Activated naive CD4-positive, alpha-beta T cell treated with anti-CD3 and anti-CD28 coated beads, Interleukin-2, amount 50 U/mL, for 72 hours (primary cell): Measurements from ENCODE around the gene CDKAL1. TPM values are rescaled to one million over a fixed set of nuclear protein-coding genes. Genes with fewer than 3 reads are reported as not detected.
A peak's percentile ranks its signal among the peaks of the same experiment; 100 is the strongest.

ENCODE experiments used
- ATAC-seq, 2 donors: fragments of 150-1000 bp; cut with Tn5 transposase; 2 replicates each; pipeline ENCODE4 v1.10.0; 2021; ENCODE audit warnings: mild to moderate bottlenecking in 2 of 2, moderate library complexity in 2 of 2
- DNase-seq, 2 donors: peaks; one replicate each; pipeline ENCODE4 v3.0.0; 2021 to 2022; ENCODE audit warnings: low spot score in 2 of 2
- H3K27ac Mint-ChIP-seq, 2 donors: one replicate each; pipeline ENCODE4 v1.8.0; 2022; ENCODE audit warnings: mild to moderate bottlenecking in 2 of 2, mixed read lengths in 2 of 2
- H3K36me3 Mint-ChIP-seq, 2 donors: one replicate each; pipeline ENCODE4 v1.8.0; 2022; ENCODE audit warnings: mixed read lengths in 2 of 2
- H3K9me3 Mint-ChIP-seq, 2 donors: one replicate each; pipeline ENCODE4 v1.8.0; 2022; ENCODE audit warnings: mixed read lengths in 2 of 2
- total RNA-seq, 2 donors: library from RNA; stranded (reverse); gene quantifications; one replicate each; pipeline ENCODE4 v1.2.3, GENCODE V29; 2022

CDKAL1 gene
- total RNA-seq, 2 donors from 2014 or later = 24.5 to 30.3 TPM

DNA sequence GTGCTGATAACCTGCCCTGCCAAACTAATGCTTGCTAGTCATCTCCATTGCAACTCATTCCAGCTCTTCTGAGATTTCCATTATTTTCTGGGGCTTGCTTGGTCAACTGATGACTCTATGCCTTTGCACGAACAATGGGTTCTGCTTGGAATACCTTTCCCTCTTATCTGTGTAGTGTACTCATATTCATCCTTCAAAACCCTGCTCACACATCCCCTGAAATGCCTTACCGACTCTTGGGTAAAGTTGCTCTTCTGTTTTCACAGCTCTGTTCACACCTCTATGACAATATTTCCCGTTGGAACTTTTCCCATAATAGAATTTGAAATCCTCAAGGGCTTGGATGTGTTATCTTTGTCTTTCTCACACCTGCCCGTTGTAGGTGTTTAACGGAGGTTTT, 728.2 kb downstream of the CDKAL1 start:
- Mint-ChIP-seq H3K36me3 (no peaks in the 10 kb centered on the region), H3K27ac (no peak overlapping the region), H3K9me3 (peaks cover 3 to 4% of the 10 kb centered on the region in 2 donors)
- ATAC-seq (no peak), DNase-seq (no peak)

DNA sequence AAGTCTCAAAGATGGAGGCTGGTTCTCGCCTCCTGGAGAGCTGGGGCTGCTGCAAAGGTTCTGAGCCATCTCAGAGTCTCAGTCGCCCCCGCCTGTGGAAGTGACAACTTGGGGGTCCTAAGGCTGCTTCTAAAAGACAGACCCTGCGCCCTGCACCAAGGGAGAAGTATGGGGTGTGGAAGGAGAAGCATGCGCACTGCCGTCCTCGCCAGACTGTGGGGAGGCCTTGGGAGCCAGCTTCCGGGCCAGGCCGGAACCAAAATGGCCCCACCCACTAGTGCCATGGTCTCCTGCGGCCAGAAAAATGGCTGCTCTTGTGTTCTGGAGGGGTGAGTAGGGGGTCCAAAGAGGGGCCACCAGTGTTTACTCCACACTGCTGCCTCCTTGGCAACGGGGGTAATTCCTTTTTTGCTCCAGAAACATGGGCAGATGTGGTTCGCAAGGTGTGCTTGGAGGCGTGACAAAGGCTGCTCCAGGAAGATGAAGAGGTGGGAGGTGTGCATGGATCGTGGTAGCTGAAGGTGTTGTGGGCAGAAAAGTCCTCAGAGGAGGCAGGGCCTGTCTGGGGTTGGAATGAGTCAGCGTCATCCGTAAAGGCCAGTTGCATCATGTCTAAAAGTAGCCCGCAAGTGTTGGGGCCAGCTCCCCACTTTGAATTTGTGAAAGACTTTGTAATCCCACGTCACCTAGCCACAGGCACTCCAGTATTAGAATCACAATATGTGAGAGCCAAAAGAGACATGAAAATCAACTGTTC, 729.5 kb downstream of the CDKAL1 start:
- DNase-seq (no peak), ATAC-seq (no peak)
- Mint-ChIP-seq H3K9me3 (peaks cover 3 to 4% of the 10 kb centered on the region in 2 donors), H3K36me3 (no peaks in the 10 kb centered on the region), H3K27ac (no peak overlapping the region)

DNA sequence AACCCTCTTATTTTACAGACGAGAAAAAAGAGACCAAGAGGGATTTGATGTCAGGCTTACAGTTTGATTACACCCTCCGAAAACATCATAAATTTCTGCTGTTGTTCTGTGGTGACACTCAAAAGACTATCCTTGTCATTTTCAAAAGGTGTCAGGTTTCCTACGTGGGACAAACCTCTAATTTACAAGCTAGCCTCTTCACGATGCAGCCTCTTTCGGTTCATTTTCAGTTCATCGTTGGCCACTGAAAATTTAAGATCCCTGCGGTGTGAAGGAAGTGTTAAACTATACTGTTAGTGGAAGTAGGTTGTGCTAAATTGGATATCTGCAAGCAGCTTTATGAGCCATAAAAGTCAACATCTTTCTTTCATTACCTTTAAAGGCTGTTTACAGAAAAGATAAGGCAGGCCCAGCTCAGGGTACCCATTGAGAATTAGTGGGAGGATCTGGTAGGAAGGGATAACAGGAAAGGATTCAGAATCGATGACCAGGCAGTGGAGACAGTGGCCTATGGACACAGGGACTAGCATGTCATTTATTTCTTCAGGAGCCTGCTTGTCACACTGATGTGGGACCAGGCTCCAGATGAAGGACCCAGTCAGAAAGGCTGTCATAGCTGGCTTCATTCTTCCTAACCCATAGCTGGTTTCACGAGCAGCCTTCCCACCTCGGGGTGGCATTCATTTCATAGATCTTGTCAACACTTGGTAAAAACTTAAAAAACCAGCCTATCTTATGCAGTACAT, 730.2 kb downstream of the CDKAL1 start:
- peak in 1 of 2 donors; percentile 3 for ATAC-seq
- no peak for DNase-seq
- H3K9me3 Mint-ChIP-seq = peaks cover 3 to 4% of the 10 kb centered on the region in 2 donors
- no peaks in the 10 kb centered on the region for H3K36me3 Mint-ChIP-seq
- H3K27ac Mint-ChIP-seq = peak overlapping the region in 1 of 2 donors; percentile 44

DNA sequence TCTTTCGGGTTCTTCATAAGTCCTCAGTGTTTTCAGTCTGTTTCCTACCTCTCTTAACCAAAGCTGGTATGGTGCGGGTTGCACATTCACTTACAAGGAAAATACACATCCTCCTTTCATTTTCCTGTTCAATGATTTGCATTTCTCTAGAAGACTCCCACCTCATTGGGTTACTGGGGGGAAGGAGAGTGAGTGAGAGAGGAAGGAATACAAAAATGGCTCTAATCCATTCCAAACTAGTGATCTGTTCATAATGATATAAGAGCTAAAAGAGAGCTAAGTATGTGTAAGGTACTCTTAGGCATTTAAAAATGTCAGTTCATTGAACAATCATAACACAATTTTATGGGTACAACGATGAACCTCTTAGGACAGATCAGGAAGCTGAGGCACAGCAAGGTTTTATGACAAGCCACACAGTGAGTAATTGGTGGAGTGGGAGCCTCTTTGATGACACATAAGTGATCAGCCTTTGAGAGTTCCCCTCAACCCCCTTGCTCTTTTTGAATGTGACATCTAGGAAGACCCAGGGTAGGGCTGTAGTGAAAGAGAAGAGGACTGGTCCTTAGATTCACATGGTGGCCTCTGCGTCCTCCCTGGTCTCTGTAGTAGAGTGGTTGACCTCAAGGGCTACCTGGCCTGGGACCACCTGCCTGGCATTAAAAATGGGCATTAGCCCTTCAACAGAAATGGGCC, 730.9 kb downstream of the CDKAL1 start:
- ATAC-seq (peak; percentile 97 to 98), DNase-seq (peak in 1 of 2 donors; percentile 22)
- peaks cover 3 to 4% of the 10 kb centered on the region in 2 donors for H3K9me3 Mint-ChIP-seq
- H3K27ac Mint-ChIP-seq = peak overlapping the region in 1 of 2 donors; percentile 44
- H3K36me3 Mint-ChIP-seq = no peaks in the 10 kb centered on the region

DNA sequence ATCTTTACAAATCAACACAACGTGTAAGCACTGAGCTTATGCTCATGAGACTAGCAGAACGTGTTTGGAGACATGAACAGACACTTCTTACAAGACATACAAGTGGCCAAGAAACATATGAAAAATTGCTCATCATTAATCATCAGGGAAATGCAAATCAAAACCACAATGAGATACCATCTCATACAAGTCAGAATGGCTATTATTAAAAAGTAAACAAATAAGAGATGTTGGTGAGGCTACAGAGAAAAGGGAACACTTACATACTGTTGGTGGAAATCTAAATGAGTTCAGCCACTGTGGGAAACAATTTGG, 731.4 kb downstream of the CDKAL1 start:
- ATAC-seq = no peak
- Mint-ChIP-seq H3K27ac (peak overlapping the region in 1 of 2 donors; percentile 44), H3K9me3 (peaks cover 3 to 4% of the 10 kb centered on the region in 2 donors), H3K36me3 (no peaks in the 10 kb centered on the region)
- DNase-seq = no peak

DNA sequence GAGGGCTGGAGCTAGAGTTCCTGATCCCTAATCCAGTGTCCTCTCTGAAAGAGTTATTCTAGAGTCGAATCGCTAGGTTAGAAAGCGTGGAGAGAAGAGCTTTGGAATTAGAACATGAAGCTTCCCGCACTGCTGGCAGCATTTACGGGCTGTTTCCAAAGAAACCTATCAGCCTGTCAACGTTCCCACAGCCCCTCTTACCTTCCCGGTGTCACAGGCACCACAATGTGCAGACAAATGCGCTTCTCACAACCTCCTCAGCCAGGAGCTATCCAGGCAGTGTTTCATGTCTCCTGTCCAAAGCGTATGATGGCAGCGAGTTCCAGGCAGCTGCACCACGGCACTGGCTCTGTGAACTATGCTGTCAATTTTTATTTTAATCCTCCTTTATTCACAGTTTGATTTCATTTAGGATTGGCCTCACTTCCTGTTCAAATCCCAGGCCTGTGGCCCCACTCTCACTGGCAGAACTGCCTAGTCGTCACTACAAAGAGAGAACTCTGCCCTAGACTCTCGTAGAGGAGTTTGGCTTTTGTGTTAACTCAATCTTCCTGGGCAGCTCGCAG, 736.5 kb downstream of the CDKAL1 start:
- ATAC-seq (no peak), DNase-seq (no peak)
- no peaks in the 10 kb centered on the region for H3K36me3 Mint-ChIP-seq
- H3K9me3 Mint-ChIP-seq = peaks cover 3 to 9% of the 10 kb centered on the region in 2 donors
- no peak overlapping the region for H3K27ac Mint-ChIP-seq

DNA sequence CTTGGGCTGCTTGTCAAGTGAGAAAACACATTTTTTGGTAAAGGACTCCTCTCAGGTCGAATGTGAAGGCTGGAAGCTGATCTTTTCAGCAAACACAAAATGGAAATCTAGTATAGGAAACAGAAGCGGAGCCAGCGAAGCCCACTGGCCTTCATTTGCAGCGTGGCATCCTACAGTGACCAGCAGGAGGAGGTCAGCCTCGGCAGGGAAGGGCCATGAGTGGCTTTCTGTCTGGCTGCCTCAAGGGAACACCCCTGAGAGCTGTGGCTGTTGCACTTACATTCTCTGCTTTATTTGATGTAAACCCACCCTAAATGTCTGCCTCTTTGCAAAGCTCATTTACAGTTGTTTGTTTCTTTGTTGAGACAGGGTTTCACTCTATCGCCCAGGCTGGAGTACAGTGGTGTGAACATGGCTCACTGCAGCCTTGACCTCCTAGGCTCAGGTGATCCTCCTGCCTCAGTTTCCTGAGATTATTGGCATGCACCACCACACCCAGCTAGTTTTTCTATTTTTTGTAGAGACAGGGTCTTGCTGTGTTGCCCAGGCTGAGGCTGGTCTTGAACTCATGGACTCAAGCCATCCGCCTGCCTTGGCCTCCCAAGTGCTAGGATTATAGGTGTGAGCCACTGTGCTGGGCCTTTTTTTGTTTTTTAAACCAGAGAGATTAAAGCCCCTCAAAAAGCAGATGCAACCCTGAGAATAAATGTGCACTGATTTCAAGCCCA, 737.3 kb downstream of the CDKAL1 start:
- DNase-seq (no peak), ATAC-seq (no peak)
- H3K9me3 Mint-ChIP-seq = peaks cover 0 to 5% of the 10 kb centered on the region in 2 donors

DNA sequence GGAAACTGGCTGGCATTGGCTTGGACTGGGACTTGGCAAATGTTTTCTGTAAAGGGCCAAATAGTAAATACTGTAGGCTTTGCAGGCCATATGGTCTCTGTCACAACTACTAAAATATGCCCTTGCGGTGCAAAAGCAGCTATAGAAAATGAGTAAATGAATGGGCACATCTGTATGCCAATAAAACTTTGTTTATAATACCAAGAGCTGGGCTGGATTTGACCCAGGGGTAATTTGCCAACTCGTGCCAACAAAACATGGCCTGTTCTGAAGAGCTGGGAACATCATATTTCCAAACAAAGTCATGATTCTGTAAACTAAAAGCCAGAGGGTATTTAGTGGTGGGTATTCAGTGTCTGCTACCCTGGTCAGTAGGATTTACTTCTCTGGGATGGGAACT, 739.2 kb downstream of the CDKAL1 start:
- DNase-seq = no peak
- Mint-ChIP-seq H3K36me3 (no peaks in the 10 kb centered on the region), H3K27ac (no peak overlapping the region), H3K9me3 (peaks cover 0 to 5% of the 10 kb centered on the region in 2 donors)
- ATAC-seq = no peak

More for the DNA sequence above, 737.3 kb downstream of the CDKAL1 start:
- Mint-ChIP-seq H3K27ac (no peak overlapping the region), H3K36me3 (no peaks in the 10 kb centered on the region)

DNA sequence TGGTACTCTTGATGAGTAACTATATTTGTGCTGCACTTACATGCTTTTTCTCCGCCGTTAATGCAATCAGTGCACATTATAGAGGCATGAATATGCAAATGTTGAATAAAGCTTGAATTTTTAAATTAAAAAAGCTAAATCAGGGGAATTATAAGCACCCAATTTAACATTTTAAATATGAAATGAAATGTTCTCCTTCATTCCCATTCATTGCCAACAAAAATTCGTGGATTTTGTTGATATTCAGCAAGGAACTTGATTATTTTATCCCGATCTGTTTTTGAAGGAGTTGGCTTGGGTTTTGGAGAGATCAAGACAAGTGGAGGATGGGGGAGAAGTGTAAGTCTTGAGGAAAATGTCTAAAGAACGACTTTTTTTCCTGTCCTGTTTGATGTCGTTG, 740.6 kb downstream of the CDKAL1 start:
- Mint-ChIP-seq H3K36me3 (no peaks in the 10 kb centered on the region), H3K27ac (no peak overlapping the region), H3K9me3 (peaks cover 0 to 9% of the 10 kb centered on the region in 2 donors)
- ATAC-seq (no peak), DNase-seq (no peak)

DNA sequence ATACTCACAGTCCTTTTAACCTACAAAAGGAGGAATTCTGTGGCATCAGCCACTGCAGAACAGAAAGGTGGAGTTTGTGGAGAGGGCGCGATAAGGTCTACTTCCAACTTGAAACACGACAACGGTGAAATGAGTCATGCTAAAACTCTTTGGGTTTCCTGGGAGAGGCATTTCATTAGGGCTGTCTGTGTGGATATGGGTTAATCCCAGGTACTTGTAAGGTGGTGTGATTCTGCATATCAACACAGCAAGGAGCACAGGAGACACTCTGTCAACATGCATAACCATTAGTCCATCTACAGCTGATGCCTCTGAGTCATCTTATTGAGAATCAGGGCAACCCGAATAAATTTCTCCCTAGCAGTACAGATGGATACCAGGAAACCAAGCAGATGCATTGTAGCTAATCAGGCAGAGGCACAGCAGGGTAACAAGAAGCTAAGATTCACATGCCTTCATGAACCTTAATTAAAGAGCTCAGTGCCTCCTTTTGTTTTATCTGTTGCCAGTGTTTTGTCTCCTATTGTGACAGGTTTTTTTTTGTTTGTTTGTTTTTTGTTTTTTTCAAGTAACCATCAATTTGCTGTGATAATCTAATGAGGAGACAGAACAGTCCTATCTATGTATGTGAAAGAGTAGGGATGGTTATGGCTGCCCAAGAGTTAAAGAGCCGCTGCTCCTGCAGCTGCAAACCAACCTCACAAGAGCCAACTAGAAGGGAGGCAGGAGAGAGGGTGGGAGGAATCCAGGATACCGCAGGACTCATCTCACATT, 743.5 kb downstream of the CDKAL1 start:
- Mint-ChIP-seq H3K27ac (no peak overlapping the region), H3K36me3 (no peaks in the 10 kb centered on the region), H3K9me3 (peaks cover 0 to 5% of the 10 kb centered on the region in 2 donors)
- ATAC-seq (no peak), DNase-seq (no peak)

DNA sequence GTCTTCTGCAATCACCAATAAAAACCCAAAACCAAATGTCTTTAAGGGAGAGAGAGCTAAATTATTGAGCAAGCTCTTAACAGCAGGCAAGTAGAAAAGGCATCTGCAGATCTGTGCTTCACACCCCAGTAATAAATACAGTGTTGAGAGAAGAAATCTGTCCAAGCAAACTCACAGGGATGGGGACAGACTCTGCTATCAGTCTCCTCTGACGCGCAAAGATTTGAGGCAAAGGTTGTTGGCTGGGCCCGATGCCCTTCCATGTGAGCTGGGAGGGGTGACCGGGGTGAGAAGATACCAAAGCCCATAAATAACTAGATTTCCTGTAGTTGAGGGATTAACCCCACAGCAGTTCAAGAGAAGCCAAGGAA, 744.1 kb downstream of the CDKAL1 start:
- ATAC-seq (no peak), DNase-seq (no peak)
- no peaks in the 10 kb centered on the region for H3K36me3 Mint-ChIP-seq
- H3K27ac Mint-ChIP-seq = no peak overlapping the region
- H3K9me3 Mint-ChIP-seq = peaks cover 0 to 4% of the 10 kb centered on the region in 2 donors

DNA sequence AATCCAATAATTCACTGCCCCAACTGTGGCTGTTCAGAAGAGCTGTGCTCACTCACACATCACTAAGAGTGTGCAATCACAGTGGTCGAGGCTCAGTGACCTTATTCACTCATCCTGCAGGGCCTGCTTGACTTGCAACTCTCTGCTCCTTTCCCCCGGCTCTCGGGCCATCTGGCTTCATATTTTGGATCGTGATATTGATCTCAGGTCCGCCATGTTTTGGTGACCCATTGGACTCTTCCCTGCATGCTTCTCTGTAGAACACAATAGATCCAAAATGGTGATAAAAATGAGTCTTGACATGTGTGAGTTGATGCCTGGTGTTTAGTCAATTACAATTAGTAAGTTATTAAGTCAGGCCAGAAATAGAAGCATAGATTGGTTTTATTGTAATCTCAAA, 745.4 kb downstream of the CDKAL1 start:
- DNase-seq (no peak), ATAC-seq (no peak)
- no peak overlapping the region for H3K27ac Mint-ChIP-seq
- no peaks in the 10 kb centered on the region for H3K36me3 Mint-ChIP-seq
- peaks cover 0 to 4% of the 10 kb centered on the region in 2 donors for H3K9me3 Mint-ChIP-seq

DNA sequence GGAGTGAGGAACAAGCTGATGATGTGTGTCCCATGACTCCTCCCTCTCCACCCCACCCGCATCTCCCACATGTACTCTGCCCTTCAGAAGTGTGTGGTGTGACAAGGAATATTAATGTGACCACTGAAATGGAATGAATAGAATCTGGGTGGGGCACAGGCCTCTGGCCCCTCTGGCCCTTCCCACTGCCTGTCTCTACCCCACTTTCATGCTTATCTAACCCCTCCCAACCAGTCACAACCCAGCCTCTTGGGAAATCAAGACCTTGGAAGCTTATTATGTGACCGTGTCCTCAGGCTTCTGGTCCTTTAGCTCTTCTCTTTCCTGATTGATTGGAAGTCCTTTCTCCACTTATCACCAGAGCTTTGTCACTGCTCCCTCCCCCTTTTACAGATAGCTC, 747.1 kb downstream of the CDKAL1 start:
- ATAC-seq (no peak), DNase-seq (no peak)
- peaks cover 0 to 4% of the 10 kb centered on the region in 2 donors for H3K9me3 Mint-ChIP-seq
- H3K36me3 Mint-ChIP-seq = no peaks in the 10 kb centered on the region
- no peak overlapping the region for H3K27ac Mint-ChIP-seq
